Stomach (tissue), 4 donors: ENCODE results near the gene SERPINI1.

Source experiments
- EP300 ChIP-seq: sonication (generic); formaldehyde crosslinking; IDR thresholded peaks from one replicate; pipeline ENCODE4 v1.6.1; 2017; ENCODE audit warnings: antibody characterized with exemption
- POLR2A ChIP-seq, 4 donors: fragments of 450-650 bp; IDR thresholded peaks; one replicate each; pipeline ENCODE4 v1.6.1; 2016; ENCODE audit warnings: antibody characterized with exemption in 4 of 4, control low read depth in 2 of 4, mild to moderate bottlenecking in 1 of 4, moderate library complexity in 1 of 4
- POLR2AphosphoS5 ChIP-seq, 3 donors: sonication (generic); formaldehyde crosslinking; IDR thresholded peaks; one replicate each; pipeline ENCODE4 v1.6.1; 2016; ENCODE audit warnings: antibody characterized with exemption in 3 of 3
- TF ChIP-seq, protein P1 (sequence below), 7 experiments: fragments of 450-650 bp in 4 of 7; fragments of 200-600 bp in 3 of 7; sonication (generic) in 3 of 7; IDR thresholded peaks; one replicate each; pipeline ENCODE4 v1.5.1; 2016 to 2019; ENCODE audit warnings: antibody characterized with exemption in 7 of 7, control low read depth in 2 of 7, mild to moderate bottlenecking in 1 of 7

DNA sequence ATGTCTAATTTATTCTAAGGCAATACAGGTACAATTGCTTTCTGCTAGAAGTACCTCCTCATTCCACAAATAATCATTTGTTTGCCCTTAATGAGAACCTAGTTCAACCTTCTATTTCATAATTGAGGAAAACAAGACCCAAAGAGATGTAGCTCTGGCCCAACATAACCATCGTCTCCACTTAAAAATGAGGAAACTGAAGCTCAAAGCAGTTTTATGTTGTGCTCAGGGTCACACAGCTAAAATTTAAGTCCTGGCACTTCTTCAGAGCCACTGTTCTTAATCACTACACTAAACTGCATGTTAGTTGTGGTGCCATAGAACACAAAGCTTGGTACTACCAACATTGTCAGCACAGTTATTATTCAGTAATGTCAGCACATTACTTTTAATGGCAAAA is 108.0 kb downstream of the SERPINI1 start:
- TF ChIP-seq, protein P1, sequence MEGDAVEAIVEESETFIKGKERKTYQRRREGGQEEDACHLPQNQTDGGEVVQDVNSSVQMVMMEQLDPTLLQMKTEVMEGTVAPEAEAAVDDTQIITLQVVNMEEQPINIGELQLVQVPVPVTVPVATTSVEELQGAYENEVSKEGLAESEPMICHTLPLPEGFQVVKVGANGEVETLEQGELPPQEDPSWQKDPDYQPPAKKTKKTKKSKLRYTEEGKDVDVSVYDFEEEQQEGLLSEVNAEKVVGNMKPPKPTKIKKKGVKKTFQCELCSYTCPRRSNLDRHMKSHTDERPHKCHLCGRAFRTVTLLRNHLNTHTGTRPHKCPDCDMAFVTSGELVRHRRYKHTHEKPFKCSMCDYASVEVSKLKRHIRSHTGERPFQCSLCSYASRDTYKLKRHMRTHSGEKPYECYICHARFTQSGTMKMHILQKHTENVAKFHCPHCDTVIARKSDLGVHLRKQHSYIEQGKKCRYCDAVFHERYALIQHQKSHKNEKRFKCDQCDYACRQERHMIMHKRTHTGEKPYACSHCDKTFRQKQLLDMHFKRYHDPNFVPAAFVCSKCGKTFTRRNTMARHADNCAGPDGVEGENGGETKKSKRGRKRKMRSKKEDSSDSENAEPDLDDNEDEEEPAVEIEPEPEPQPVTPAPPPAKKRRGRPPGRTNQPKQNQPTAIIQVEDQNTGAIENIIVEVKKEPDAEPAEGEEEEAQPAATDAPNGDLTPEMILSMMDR (IDR thresholded peaks at IDR 0.05): no peak
- TF ChIP-seq EP300 (no peak), POLR2A (IDR thresholded peaks at IDR 0.05) (no peak), POLR2AphosphoS5 (IDR thresholded peaks at IDR 0.05) (no peak)
